HG03469 (cell line): Measurements from ENCODE around the gene NAV2.

Source experiments
- ATAC-seq: cut with Tn5 transposase; IDR thresholded peaks from one replicate; pipeline ENCODE4 v1.9.1; 2021; ENCODE audit warnings: mild to moderate bottlenecking, moderate library complexity, moderate number of reproducible peaks; ENCODE audit not compliant: unreplicated experiment

NAV2 gene

GRCh38 chr11:20093775-20094174 lies 381.1 kb downstream of the NAV2 start:
- no peak for ATAC-seq

- ATAC-seq, result no peak
These were observed 382.6 kb downstream of the NAV2 start for GRCh38 chr11:20095189-20095588.

- no peak for ATAC-seq
These were observed 384.9 kb downstream of the NAV2 start for GRCh38 chr11:20097319-20098221.

GRCh38 chr11:20099527-20099926 lies 386.9 kb downstream of the NAV2 start:
- ATAC-seq, result no peak

- ATAC-seq, result no peak
These were observed 389.8 kb downstream of the NAV2 start for GRCh38 chr11:20102397-20102796.

GRCh38 chr11:20103281-20103680 lies 390.6 kb downstream of the NAV2 start:
- no peak for ATAC-seq

GRCh38 chr11:20105427-20105826 lies 392.8 kb downstream of the NAV2 start:
- ATAC-seq, result no peak

GRCh38 chr11:20109731-20110445 lies 397.3 kb downstream of the NAV2 start:
- no peak for ATAC-seq

GRCh38 chr11:20110908-20111669 lies 398.5 kb downstream of the NAV2 start:
- ATAC-seq, result peak; percentile 70

- no peak for ATAC-seq
These were observed 399.2 kb downstream of the NAV2 start for GRCh38 chr11:20111871-20112270.

- no peak for ATAC-seq
These were observed 399.9 kb downstream of the NAV2 start for GRCh38 chr11:20112291-20113148.

- ATAC-seq, result no peak
These were observed 400.5 kb downstream of the NAV2 start for GRCh38 chr11:20113149-20113438.

- ATAC-seq, result no peak
These were observed 402.0 kb downstream of the NAV2 start for GRCh38 chr11:20114588-20114987.

GRCh38 chr11:20116825-20117224 lies 404.2 kb downstream of the NAV2 start:
- ATAC-seq, result no peak

- ATAC-seq, result no peak
These were observed 404.7 kb downstream of the NAV2 start for GRCh38 chr11:20117291-20117690.

GRCh38 chr11:20118209-20118608 lies 405.6 kb downstream of the NAV2 start:
- no peak for ATAC-seq

GRCh38 chr11:20119315-20119714 lies 406.7 kb downstream of the NAV2 start:
- no peak for ATAC-seq

GRCh38 chr11:20120134-20120925 lies 407.7 kb downstream of the NAV2 start:
- ATAC-seq, result no peak

GRCh38 chr11:20122131-20122530 lies 409.5 kb downstream of the NAV2 start:
- no peak for ATAC-seq

GRCh38 chr11:20125927-20126326 lies 413.3 kb downstream of the NAV2 start:
- no peak for ATAC-seq
